Measurements from ENCODE around the gene FAM153A. TPM values are rescaled to one million over a fixed set of nuclear protein-coding genes. Genes with fewer than 3 reads are reported as not detected.
"Not testable (repeated sequence)": the region's sequence is repeated elsewhere in the genome, so short reads cannot be mapped to it uniquely, and the experiment has no call there.

The FAM153A gene
- total RNA-seq, 3 donors from 2014 or later: 2.9 to 7.0 (median 3.6) TPM

DNA sequence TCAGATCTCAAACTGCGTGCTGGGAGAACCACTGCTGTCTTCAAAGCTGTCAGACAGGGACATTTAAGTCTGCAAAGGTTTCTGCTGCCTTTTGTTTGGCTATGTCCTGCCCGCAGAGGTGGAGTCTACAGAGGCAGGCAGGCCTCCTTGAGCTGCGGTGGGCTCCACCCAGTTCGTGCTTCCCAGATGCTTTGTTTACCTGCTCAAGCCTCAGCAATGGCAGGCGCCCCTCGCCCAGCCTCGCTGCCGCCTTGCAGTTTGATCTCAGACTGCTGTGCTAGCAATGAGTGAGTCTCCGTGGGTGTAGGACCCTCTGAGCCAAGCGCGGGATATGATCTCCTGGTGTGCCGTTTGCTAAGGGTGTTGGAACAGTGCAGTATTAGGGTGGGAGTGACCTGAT is 8.9 kb upstream of the FAM153A start:
- DNase-seq; H3K4me1 Mint-ChIP-seq (ENCODE audit: low read depth); H3K27me3 Mint-ChIP-seq (ENCODE audit: low read depth); H3K4me3 Mint-ChIP-seq; ATAC-seq; H3K36me3 Mint-ChIP-seq (ENCODE audit: insufficient read depth); H3K9me3 Mint-ChIP-seq: not testable (repeated sequence)

DNA sequence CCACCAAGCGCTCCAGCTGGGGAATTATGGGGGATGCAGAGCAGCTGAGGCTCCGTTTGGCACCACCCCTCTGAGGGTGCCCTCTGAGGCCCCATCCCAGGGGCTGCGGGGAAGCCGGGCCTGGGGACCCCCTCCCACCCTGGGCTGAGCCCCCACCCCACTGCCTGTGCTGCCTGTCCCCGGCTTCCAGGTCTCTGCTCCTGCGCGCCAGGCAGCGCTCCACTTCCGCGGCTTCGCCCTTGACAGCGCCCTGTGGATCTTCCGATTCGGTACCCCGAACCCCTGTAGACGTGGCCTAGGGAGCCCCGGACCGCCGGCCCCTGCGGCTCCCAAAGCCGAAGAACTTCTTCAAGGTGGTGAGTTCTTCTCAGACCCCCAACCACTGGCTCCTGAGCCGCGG is 530 bp downstream of the FAM153A start:
- H3K4me3 Mint-ChIP-seq; H3K4me1 Mint-ChIP-seq (ENCODE audit: low read depth); H3K36me3 Mint-ChIP-seq (ENCODE audit: insufficient read depth); H3K9me3 Mint-ChIP-seq; H3K27me3 Mint-ChIP-seq (ENCODE audit: low read depth); ATAC-seq; DNase-seq: not testable (repeated sequence)

DNA sequence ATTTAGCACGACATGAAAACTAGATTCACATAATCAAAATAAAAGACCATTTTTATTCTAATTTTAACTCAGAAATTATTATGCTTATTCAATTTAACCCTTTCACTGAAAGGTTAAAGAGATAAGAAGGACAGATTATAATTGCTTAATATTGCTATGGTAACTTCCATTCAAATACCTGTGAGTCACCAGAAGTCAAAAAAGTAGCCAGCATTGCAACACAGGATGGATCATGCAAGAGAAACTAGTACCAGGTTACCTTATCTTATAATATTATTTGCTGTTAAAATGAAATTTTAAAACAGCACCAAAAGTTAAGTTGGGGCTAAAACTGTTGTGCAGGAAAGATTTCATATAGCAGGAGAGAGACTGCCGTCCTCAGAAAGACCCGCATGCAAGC is 11.5 kb downstream of the FAM153A start:
- not testable (repeated sequence) for H3K4me1 Mint-ChIP-seq (ENCODE audit: low read depth); DNase-seq; H3K4me3 Mint-ChIP-seq; H3K27me3 Mint-ChIP-seq (ENCODE audit: low read depth); H3K9me3 Mint-ChIP-seq; H3K36me3 Mint-ChIP-seq (ENCODE audit: insufficient read depth); ATAC-seq

DNA sequence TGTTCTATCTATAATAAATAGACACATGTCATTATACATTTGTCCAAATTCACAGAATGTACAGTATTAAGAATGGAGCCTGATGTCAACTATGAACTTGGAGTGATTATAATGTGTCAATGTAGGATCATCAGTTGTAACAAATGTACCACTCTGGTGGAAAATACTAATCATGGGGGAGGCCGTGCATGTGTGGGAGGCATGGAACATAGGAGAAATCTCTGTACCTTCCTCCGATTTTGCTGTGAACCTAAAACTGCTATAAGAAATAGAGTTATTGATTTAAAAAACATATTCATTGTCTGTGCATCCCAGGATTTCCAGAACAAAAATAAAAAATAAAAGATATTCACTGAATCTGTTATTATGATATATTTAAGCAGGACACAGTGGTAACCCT is 12.1 kb downstream of the FAM153A start:
- H3K27me3 Mint-ChIP-seq (ENCODE audit: low read depth); H3K4me3 Mint-ChIP-seq; H3K9me3 Mint-ChIP-seq; ATAC-seq; H3K4me1 Mint-ChIP-seq (ENCODE audit: low read depth); H3K36me3 Mint-ChIP-seq (ENCODE audit: insufficient read depth): not testable (repeated sequence)
- DNase-seq: peak; percentile 22

DNA sequence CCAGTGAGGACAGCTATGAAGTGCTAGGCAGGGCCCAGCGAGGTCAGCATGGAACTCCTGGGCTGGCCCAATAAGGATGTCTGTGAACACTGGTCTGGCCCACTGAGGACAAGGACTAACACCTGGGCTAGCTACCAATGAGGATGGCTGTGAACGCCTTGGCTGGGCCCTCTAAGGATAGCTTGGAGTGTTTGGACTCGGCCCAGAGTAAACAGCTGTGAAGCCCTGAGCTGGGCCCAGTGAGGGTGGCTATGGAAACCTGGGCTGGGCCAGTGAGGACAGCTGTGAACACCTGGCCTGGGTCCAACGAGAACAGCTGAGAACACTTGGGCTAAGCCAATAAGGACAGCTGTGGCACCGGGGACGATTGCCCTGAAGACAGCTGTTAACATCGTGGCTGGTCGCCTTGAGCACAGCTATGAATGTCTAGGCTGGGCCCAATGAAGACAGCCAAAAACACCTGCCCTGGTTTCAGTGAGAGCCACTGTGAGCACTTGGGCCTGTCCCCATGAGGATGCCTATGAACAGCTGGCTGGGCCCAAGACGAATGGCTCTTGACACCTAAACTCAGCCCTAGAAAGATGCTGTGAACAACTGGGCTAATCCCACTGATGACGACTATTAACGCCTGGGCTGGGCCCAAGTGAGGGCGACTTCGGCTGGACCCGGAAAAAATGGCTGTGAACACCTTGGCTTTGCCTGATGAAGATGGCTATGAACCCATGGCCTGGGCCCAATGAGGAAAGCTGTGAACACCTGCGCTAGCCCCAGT is 18.8 kb downstream of the FAM153A start:
- H3K9me3 Mint-ChIP-seq: not testable (repeated sequence)

DNA sequence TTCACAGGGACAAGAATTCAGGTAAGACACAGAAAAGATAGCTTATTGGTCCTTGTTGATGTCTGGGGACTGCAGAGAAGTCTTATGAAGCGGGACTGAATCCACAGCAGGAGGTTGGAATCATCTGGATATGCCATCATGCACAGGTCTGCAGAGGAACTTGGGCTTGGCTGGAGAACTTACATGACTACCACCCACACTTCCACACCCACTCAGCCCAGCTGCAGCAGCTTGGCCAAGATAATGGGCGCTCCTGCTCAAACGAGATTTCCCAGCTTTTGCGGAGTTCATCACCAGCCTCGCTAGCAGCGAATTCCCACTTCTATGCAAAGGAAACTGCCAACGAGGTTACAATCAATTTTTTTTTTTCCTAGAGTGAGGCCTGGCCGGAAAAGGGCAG is 21.7 kb downstream of the FAM153A start:
- not testable (repeated sequence) for H3K36me3 Mint-ChIP-seq (ENCODE audit: insufficient read depth); H3K9me3 Mint-ChIP-seq; H3K27me3 Mint-ChIP-seq (ENCODE audit: low read depth); H3K4me1 Mint-ChIP-seq (ENCODE audit: low read depth); H3K4me3 Mint-ChIP-seq; DNase-seq; ATAC-seq

More for the DNA sequence above, 18.8 kb downstream of the FAM153A start:
- H3K27me3 Mint-ChIP-seq (ENCODE audit: low read depth); DNase-seq; H3K4me1 Mint-ChIP-seq (ENCODE audit: low read depth); H3K4me3 Mint-ChIP-seq; ATAC-seq; H3K36me3 Mint-ChIP-seq (ENCODE audit: insufficient read depth): not testable (repeated sequence)

DNA sequence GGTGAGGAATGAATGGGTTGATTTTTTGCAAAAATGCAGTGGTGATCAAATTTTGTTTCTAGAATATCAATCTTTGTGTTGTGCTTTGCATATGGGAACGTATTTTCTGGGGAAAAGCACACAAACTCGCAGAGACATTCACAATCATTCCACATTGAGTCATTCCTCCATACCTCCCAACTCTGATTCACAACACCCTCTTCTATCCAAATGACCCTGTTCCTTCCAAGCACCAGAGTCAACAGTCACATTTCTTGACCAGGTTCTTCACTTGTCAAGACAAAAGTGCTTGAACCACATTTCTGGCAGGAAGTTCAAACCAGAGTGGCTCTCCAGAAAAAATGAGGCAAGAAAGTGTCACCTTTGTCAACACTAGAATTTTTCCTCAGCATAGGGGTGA is 35.3 kb downstream of the FAM153A start:
- H3K4me3 Mint-ChIP-seq; H3K9me3 Mint-ChIP-seq; H3K4me1 Mint-ChIP-seq (ENCODE audit: low read depth): not testable (repeated sequence)

DNA sequence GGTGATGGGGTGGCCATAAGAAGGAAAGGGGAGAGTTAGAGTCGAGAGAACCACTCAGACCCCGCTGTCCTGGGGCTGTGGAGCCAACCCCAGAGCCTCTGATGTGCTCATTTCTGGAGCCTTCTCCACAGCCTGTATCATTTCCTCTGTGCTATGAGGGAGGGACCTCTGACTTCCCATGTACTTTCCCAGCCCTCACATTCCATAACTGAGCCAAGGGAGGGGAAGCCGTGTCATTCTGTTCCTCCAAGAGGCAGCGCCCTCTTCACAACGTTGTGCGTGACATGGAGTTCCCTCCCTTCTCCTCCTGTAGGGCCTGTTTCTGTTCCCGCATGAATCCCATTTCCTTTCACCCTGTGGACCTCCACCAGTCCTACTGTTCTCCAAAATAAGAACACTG is 57.8 kb downstream of the FAM153A start:
- not testable (repeated sequence) for DNase-seq; H3K4me3 Mint-ChIP-seq; H3K4me1 Mint-ChIP-seq (ENCODE audit: low read depth); H3K27me3 Mint-ChIP-seq (ENCODE audit: low read depth); H3K36me3 Mint-ChIP-seq (ENCODE audit: insufficient read depth); H3K9me3 Mint-ChIP-seq; ATAC-seq

More for the DNA sequence above, 35.3 kb downstream of the FAM153A start:
- not testable (repeated sequence) for H3K36me3 Mint-ChIP-seq (ENCODE audit: insufficient read depth); H3K27me3 Mint-ChIP-seq (ENCODE audit: low read depth); ATAC-seq; DNase-seq

DNA sequence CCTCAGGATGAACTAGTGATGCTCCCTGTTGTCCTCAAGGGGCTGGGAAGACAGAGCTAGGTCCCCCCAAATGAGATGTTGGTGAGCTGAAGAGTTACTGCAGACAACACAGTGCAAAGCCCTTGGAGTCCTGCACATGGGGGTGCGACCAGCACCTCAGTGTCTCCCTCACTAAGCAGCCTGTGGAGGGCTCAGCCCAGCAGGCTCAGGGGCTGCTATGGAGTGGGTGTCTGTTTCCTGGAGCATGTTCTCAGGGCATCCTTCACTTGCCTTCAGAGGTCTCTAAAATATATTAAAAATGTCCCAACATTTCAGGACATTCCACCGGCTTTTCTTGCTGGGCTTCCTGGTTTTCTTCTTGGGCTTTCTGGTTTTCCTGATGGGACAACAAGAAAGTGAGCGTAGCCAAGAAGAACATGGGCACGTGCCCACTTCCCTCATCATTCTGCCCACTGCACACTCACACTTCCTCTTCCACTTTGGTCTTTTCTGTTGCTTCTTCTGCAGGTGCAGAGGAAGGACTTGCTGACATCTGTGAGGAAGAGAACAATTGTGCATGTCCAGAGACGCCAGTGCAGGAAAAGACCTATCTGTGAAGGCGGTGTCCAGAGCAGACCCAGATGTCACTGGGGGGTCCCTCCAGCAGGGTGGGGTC is 58.7 kb downstream of the FAM153A start:
- DNase-seq; H3K36me3 Mint-ChIP-seq (ENCODE audit: insufficient read depth); H3K27me3 Mint-ChIP-seq (ENCODE audit: low read depth); H3K4me1 Mint-ChIP-seq (ENCODE audit: low read depth); H3K4me3 Mint-ChIP-seq; ATAC-seq; H3K9me3 Mint-ChIP-seq: not testable (repeated sequence)

DNA sequence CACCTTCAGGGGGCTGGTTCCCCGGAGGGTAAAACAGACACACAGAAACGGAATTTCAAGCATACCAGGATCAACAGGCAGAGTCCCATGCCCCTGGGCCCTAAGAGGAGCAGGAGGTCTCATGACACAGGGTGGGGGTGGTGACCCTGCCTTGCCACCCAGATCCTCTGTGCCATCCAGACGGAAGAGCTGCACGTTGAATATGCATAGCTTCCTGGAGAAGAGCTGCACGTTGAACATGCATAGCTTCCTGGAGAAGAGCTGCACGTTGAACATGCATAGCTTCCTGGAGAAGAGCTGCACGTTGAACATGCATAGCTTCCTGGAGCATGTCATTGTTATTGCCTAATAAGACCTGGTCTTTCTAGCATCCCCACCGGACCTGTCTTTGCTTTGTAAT is 59.9 kb downstream of the FAM153A start:
- not testable (repeated sequence) for H3K4me1 Mint-ChIP-seq (ENCODE audit: low read depth); H3K9me3 Mint-ChIP-seq; H3K27me3 Mint-ChIP-seq (ENCODE audit: low read depth); H3K36me3 Mint-ChIP-seq (ENCODE audit: insufficient read depth); H3K4me3 Mint-ChIP-seq; DNase-seq; ATAC-seq

DNA sequence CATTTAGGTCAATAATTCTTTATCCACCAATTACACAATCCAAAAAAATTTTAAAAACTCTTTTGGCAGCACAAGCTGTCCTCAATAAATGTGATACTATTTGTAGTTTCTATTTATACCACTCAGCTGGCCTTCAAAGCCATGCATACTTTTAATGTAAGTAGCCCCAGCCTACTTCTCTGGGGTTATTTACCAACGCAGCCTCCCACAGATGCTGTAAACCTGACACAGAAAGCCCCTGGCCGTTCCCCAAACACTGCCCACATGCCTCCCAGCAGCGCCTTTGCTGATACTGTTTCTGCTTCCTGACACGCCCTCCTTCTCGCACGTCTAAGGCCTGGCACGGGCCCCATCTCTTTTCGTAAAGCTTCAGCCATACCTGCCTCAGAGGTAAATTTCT is 62.7 kb downstream of the FAM153A start:
- not testable (repeated sequence) for ATAC-seq; H3K4me1 Mint-ChIP-seq (ENCODE audit: low read depth); DNase-seq; H3K27me3 Mint-ChIP-seq (ENCODE audit: low read depth); H3K4me3 Mint-ChIP-seq; H3K36me3 Mint-ChIP-seq (ENCODE audit: insufficient read depth); H3K9me3 Mint-ChIP-seq

DNA sequence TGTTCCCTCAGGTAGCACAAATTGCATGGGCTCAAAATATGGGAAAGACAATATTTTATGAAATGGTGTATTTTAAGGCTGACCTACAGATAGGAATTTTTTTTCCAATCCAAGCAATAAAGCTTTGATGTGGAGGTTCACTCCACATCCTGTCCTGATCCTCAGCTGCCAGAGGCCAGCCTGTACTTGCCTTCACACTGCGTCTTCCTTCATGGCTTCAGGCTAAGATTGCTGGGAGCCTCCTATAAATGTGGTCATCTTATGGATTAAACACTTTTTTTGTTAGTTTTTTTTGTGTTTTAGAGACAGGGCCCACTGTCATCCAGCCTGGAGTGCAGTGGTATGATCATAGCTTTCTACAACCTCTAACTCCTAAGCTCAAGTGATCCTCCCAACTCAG is 67.3 kb downstream of the FAM153A start:
- not testable (repeated sequence) for ATAC-seq; H3K9me3 Mint-ChIP-seq; H3K4me1 Mint-ChIP-seq (ENCODE audit: low read depth); H3K36me3 Mint-ChIP-seq (ENCODE audit: insufficient read depth); H3K27me3 Mint-ChIP-seq (ENCODE audit: low read depth); H3K4me3 Mint-ChIP-seq; DNase-seq

DNA sequence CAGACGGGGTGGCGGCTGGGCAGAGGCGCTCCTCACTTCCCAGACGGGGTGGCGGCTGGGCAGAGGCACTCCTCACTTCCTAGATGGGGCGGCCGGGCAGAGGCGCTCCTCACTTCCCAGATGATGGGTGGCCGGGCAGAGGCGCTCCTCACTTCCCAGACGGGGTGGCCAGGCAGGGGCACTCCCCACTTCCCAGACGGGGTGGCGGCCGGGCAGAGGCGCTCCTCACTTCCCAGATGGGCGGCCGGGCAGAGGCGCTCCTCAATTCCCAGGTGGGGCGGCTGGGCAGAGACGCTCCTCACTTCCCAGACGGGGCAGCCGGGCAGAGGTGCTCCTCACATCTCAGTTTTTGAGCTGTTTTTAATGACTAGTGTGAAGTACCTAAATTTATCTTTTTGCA is 86.6 kb downstream of the FAM153A start:
- H3K27me3 Mint-ChIP-seq (ENCODE audit: low read depth); ATAC-seq; H3K4me3 Mint-ChIP-seq; DNase-seq; H3K9me3 Mint-ChIP-seq; H3K36me3 Mint-ChIP-seq (ENCODE audit: insufficient read depth); H3K4me1 Mint-ChIP-seq (ENCODE audit: low read depth): not testable (repeated sequence)

DNA sequence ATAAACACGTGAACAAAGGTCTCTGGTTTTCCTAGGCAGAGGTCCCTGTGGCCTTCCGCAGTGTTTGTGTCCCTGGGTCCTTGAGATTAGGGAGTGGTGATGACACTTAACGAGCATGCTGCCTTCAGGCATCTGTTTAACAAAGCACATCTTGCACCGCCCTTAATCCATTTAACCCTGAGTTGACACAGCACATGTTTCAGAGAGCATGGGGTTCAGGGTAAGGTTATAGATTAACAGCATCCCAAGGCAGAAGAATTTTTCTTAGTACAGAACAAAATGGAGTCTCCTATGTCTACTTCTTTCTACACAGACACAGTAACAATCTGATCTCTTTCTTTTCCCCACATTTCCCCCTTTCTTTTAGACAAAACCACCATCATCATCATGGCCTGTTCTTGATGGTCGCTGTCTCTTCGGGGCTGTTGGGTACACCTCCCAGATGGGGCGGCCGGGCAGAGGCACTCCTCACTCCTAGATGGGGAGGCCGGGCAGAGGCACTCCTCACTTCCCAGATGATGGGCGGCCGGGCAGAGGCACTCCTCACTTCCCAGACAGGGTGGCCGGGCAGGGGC is 87.3 kb downstream of the FAM153A start:
- ATAC-seq; H3K4me3 Mint-ChIP-seq; H3K4me1 Mint-ChIP-seq (ENCODE audit: low read depth); H3K36me3 Mint-ChIP-seq (ENCODE audit: insufficient read depth); H3K9me3 Mint-ChIP-seq; H3K27me3 Mint-ChIP-seq (ENCODE audit: low read depth); DNase-seq: not testable (repeated sequence)

DNA sequence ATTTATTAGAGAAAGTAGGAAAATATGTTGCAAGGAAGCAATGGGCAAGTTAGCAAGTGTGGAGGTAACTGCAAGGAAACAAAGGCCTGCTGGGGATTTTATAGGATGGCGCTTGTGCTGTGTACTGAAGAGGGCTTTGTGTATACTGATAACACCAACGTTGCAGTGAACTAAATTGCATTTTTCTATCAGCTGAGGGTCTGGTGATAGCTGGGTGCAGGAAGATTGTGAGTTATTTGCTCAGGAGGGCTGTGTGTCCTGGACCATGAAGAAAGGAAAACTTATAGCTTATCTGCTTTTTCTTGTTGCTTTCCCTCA is 88.2 kb downstream of the FAM153A start:
- ATAC-seq; H3K9me3 Mint-ChIP-seq; H3K4me1 Mint-ChIP-seq (ENCODE audit: low read depth); H3K27me3 Mint-ChIP-seq (ENCODE audit: low read depth); H3K36me3 Mint-ChIP-seq (ENCODE audit: insufficient read depth); H3K4me3 Mint-ChIP-seq; DNase-seq: not testable (repeated sequence)
